Liver (tissue), 9 donors: ENCODE measurements around the gene LAMP1. TPM values are rescaled to one million over a fixed set of nuclear protein-coding genes. Genes with fewer than 3 reads are reported as not detected.

Source experiments
- DNase-seq: peaks from one replicate; pipeline ENCODE4 v3.0.0-alpha.2; 2017; ENCODE audit warnings: low spot score
- H3K27ac ChIP-seq, 2 donors: one replicate each; pipeline ENCODE4 v1.7.0; 2013; ENCODE audit warnings: inconsistent platforms in 2 of 2, low read length in 2 of 2, control low read depth in 1 of 2, low read depth in 1 of 2, mild to moderate bottlenecking in 1 of 2
- H3K27me3 ChIP-seq, 4 donors: one replicate each; pipeline versions ENCODE4 v1.6.1 to v1.7.0; 2013; ENCODE audit warnings: low read length in 3 of 4, inconsistent platforms in 1 of 4, mild to moderate bottlenecking in 1 of 4, moderate library complexity in 1 of 4; ENCODE audit not compliant: control insufficient read depth in 4 of 4, insufficient read depth in 4 of 4
- H3K36me3 ChIP-seq, 4 donors: one replicate each; pipeline versions ENCODE4 v1.6.1 to v1.7.0; 2013; ENCODE audit warnings: low read length in 3 of 4, mild to moderate bottlenecking in 3 of 4, low read depth in 1 of 4, moderate library complexity in 1 of 4; ENCODE audit not compliant: control insufficient read depth in 4 of 4, insufficient read depth in 3 of 4
- H3K4me1 ChIP-seq, 4 donors: one replicate each; pipeline versions ENCODE4 v1.6.1 to v1.7.0; 2013; ENCODE audit warnings: low read length in 3 of 4, mild to moderate bottlenecking in 3 of 4, moderate library complexity in 1 of 4; ENCODE audit not compliant: control insufficient read depth in 4 of 4, insufficient read depth in 4 of 4
- H3K4me3 ChIP-seq, 3 donors: one replicate each; pipeline versions ENCODE4 v1.6.1 to v1.7.0; 2013; ENCODE audit warnings: low read length in 3 of 3, control low read depth in 1 of 3, low read depth in 1 of 3, mild to moderate bottlenecking in 1 of 3
- H3K9ac ChIP-seq, 2 donors: one replicate each; pipeline ENCODE4 v1.7.0; 2013; ENCODE audit warnings: low read length in 2 of 2, mild to moderate bottlenecking in 2 of 2, moderate library complexity in 2 of 2, control low read depth in 1 of 2, low read depth in 1 of 2
- H3K9me3 ChIP-seq, 4 donors: one replicate each; pipeline versions ENCODE4 v1.6.1 to v1.7.0; 2013; ENCODE audit warnings: low read length in 3 of 4; ENCODE audit not compliant: control insufficient read depth in 4 of 4
- EGR1 ChIP-seq, 2 donors: IDR thresholded peaks; 2 replicates each; pipeline ENCODE4 v1.6.1; 2016 to 2018; ENCODE audit warnings: antibody characterized with exemption in 2 of 2, low read depth in 2 of 2
- FOXA2 ChIP-seq: IDR thresholded peaks from 2 replicates; pipeline ENCODE4 v1.6.1; 2016; ENCODE audit warnings: antibody characterized with exemption
- HNF4G ChIP-seq: IDR thresholded peaks from 2 replicates; pipeline ENCODE4 v1.6.1; 2016; ENCODE audit warnings: antibody characterized with exemption
- NR2F2 ChIP-seq: IDR thresholded peaks from 2 replicates; pipeline ENCODE4 v1.6.1; 2016; ENCODE audit warnings: antibody characterized with exemption
- RAD21 ChIP-seq, 2 donors: IDR thresholded peaks; 2 replicates each; pipeline ENCODE4 v1.6.1; 2016; ENCODE audit warnings: antibody characterized with exemption in 2 of 2, mild to moderate bottlenecking in 2 of 2
- SP1 ChIP-seq: IDR thresholded peaks from 2 replicates; pipeline ENCODE4 v1.6.1; 2018; ENCODE audit warnings: antibody characterized with exemption, mild to moderate bottlenecking
- TAF1 ChIP-seq: conservative IDR thresholded peaks from 2 replicates; pipeline ENCODE4 v1.6.1; 2016; ENCODE audit warnings: antibody characterized with exemption, mild to moderate bottlenecking
- YY1 ChIP-seq: IDR thresholded peaks from 2 replicates; pipeline ENCODE4 v1.6.1; 2016; ENCODE audit warnings: antibody characterized with exemption, mild to moderate bottlenecking
- WGBS: extraction: QIAGEN DNeasy Blood & Tissue Kit; methylation state at CpG from one replicate; pipeline ENCODE4 v1.1.7; 2013; 5-methylcytosine and 5-hydroxymethylcytosine counted together
- polyA plus RNA-seq, 2 donors: library from polyadenylated mRNA; stranded (reverse) in 1 of 2; unstranded in 1 of 2; fragments of 200-250 nt in 1 of 2; fragments of >200 nt in 1 of 2; fragmentation: Nextera tagmentation in 1 of 2; extraction: Ambion mirVana in 1 of 2; gene quantifications; one replicate each; pipeline versions ENCODE4 v1.2.1 to v1.2.3, GENCODE V29; 2013 to 2015
- total RNA-seq, 2 donors: library from RNA; depleted of rRNA; stranded (reverse); fragments of >200 nt; gene quantifications; one replicate each; pipeline ENCODE4 v1.2.3, GENCODE V29; 2014
- TF ChIP-seq, protein P1 (sequence below): IDR thresholded peaks from 2 replicates; pipeline ENCODE4 v1.6.1; 2016; ENCODE audit warnings: antibody characterized with exemption
- TF ChIP-seq, protein P2 (sequence below): IDR thresholded peaks from 2 replicates; pipeline ENCODE4 v1.6.1; 2016; ENCODE audit warnings: antibody characterized with exemption
- TF ChIP-seq, protein P3 (sequence below): fragments of 150-350 bp; IDR thresholded peaks from 2 replicates; pipeline ENCODE4 v1.5.1; 2017; ENCODE audit warnings: improper control_type of control experiment, low read depth, low read length; ENCODE audit not compliant: missing input control
- donor health status: healthy.
- donor health status: healthy.
- donor health status: healthy.
- donor health status: healthy.
- donor health status: healthy.

LAMP1 gene
- total and polyA plus RNA-seq, 4 donors: 24.4 to 160 (median 62.9) TPM

DNA sequence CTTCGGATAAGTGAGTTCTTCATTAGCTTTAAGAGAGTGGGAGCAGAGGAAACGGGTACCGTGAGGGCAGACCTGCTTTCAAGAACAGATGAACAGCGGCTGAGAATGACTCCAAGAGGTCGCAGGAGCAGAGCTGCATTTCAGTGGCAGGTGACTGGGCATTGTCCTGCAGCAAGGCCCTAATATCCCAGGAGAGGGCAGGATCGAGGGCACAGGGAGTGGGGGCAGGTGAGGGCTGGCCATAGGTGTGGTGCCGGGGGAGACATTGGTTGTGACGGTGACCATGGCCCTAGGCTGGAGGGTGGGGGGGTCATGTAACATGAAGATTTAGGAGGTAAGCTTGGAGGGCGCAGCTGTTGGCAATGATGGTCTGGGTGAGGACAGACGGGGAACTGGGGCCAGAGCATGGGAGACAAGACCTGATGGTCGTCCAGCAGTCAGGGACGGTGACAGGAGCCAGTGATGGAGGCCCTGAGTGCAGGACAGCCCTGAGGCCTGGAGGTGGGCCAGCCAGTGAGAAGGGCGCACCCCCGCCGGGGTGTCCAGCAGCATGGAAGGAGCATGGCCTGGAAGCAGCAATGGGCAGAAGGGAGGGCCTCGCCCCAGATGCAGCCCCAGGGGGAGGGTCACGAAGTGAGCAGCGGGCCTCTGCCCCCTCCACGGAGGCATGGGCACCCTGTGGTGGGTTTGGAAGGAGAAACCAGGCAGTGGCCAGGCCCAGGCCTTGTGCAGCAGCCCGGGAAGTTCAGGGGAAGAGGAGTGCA lies 29.2 kb upstream of the LAMP1 start:
- Histone ChIP-seq H3K4me3 (no peak overlapping the region), H3K4me1 (no peaks in the 10 kb centered on the region), H3K27ac (no peak overlapping the region), H3K36me3 (peaks cover 4 to 13% (median 10%) of the 10 kb centered on the region in 4 donors), H3K9ac (no peak overlapping the region), H3K9me3 (no peaks in the 10 kb centered on the region), H3K27me3 (no peaks in the 10 kb centered on the region)
- DNase-seq: no peak
- TF ChIP-seq, protein P1, sequence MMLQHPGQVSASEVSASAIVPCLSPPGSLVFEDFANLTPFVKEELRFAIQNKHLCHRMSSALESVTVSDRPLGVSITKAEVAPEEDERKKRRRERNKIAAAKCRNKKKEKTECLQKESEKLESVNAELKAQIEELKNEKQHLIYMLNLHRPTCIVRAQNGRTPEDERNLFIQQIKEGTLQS: no peak
- TF ChIP-seq HNF4G (no peak), TAF1 (no peak), SP1 (no peak)
- 96% methylated on average over 20 of the region's 20 CpGs for WGBS

DNA sequence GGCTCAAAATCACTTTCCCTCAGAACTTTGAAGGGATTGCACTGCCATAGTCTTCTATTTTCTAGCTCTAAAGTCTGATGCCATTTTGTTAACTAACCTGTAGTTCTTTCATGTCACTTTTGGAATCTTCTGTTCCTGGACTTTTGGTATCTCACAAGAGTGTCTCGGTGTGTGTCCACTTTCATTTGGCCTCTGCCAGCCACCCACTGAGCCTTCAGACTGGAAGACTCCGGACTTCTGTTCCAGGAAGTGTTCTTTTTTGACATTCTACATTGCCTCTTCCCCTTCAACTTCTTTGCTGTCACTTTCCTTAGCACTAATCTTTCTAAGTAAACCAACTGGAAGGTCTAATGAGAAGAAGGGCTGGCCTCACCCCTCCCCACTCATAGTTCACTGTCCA lies 25.0 kb upstream of the LAMP1 start:
- 84% methylated on average over 2 of the region's 2 CpGs for WGBS
- no peak for DNase-seq
- H3K9ac ChIP-seq: no peak overlapping the region
- no peak for TF ChIP-seq YY1
- H3K9me3 ChIP-seq: no peaks in the 10 kb centered on the region
- H3K36me3 ChIP-seq: peaks cover 0 to 2% (median 0%) of the 10 kb centered on the region in 4 donors
- no peaks in the 10 kb centered on the region for H3K27me3 ChIP-seq
- H3K4me3 ChIP-seq: no peak overlapping the region
- no peak overlapping the region for H3K27ac ChIP-seq
- H3K4me1 ChIP-seq: peaks cover 0 to 5% (median 1%) of the 10 kb centered on the region in 4 donors

- H3K9ac ChIP-seq: no peak overlapping the region
- peaks cover 0 to 5% (median 1%) of the 10 kb centered on the region in 4 donors for H3K4me1 ChIP-seq
- no peak overlapping the region for H3K4me3 ChIP-seq
- WGBS: 88% methylated on average over 10 of the region's 10 CpGs
- H3K36me3 ChIP-seq: peaks cover 0 to 2% (median 0%) of the 10 kb centered on the region in 4 donors
- H3K27ac ChIP-seq: no peak overlapping the region
- H3K9me3 ChIP-seq: no peaks in the 10 kb centered on the region
- no peak for TF ChIP-seq EGR1 (IDR thresholded peaks at IDR 0.05; ENCODE audit: low read depth in 2 of 2)
- TF ChIP-seq, protein P2, sequence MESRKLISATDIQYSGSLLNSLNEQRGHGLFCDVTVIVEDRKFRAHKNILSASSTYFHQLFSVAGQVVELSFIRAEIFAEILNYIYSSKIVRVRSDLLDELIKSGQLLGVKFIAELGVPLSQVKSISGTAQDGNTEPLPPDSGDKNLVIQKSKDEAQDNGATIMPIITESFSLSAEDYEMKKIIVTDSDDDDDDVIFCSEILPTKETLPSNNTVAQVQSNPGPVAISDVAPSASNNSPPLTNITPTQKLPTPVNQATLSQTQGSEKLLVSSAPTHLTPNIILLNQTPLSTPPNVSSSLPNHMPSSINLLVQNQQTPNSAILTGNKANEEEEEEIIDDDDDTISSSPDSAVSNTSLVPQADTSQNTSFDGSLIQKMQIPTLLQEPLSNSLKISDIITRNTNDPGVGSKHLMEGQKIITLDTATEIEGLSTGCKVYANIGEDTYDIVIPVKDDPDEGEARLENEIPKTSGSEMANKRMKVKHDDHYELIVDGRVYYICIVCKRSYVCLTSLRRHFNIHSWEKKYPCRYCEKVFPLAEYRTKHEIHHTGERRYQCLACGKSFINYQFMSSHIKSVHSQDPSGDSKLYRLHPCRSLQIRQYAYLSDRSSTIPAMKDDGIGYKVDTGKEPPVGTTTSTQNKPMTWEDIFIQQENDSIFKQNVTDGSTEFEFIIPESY: no peak
- no peak for TF ChIP-seq YY1
- no peak for TF ChIP-seq HNF4G
- no peak for TF ChIP-seq RAD21 (IDR thresholded peaks at IDR 0.05)
- no peak for TF ChIP-seq TAF1
- no peak for TF ChIP-seq NR2F2
- TF ChIP-seq, protein P1: no peak
- TF ChIP-seq, protein P3, sequence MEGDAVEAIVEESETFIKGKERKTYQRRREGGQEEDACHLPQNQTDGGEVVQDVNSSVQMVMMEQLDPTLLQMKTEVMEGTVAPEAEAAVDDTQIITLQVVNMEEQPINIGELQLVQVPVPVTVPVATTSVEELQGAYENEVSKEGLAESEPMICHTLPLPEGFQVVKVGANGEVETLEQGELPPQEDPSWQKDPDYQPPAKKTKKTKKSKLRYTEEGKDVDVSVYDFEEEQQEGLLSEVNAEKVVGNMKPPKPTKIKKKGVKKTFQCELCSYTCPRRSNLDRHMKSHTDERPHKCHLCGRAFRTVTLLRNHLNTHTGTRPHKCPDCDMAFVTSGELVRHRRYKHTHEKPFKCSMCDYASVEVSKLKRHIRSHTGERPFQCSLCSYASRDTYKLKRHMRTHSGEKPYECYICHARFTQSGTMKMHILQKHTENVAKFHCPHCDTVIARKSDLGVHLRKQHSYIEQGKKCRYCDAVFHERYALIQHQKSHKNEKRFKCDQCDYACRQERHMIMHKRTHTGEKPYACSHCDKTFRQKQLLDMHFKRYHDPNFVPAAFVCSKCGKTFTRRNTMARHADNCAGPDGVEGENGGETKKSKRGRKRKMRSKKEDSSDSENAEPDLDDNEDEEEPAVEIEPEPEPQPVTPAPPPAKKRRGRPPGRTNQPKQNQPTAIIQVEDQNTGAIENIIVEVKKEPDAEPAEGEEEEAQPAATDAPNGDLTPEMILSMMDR: no peak
- TF ChIP-seq FOXA2: no peak
- DNase-seq: no peak
- no peaks in the 10 kb centered on the region for H3K27me3 ChIP-seq
Observed at GRCh38 chr13:113272701-113273181, 24.3 kb upstream of the LAMP1 start.
